Measurements from ENCODE around the gene RARRES1.

Gene RARRES1

DNA sequence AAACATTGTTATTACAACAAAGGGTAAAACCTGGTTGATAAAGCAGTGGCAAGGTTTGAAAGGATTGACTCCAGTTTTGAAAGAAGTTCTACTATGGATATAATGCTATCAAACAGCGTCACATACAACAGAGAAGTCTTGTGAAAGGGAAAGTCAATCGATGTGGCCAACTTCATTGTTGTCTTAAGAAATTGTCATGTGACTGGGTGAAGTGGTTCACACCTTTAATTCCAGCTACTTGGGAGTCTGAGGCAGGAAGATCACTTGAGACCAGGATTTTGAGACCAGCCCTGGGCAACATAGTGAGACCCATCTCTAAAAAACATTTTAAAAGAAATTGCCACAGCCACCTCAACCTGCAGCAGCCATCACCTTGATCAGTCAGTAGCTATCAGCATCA is 53.6 kb downstream of the RARRES1 start:
- TF ChIP-seq, protein P1, sequence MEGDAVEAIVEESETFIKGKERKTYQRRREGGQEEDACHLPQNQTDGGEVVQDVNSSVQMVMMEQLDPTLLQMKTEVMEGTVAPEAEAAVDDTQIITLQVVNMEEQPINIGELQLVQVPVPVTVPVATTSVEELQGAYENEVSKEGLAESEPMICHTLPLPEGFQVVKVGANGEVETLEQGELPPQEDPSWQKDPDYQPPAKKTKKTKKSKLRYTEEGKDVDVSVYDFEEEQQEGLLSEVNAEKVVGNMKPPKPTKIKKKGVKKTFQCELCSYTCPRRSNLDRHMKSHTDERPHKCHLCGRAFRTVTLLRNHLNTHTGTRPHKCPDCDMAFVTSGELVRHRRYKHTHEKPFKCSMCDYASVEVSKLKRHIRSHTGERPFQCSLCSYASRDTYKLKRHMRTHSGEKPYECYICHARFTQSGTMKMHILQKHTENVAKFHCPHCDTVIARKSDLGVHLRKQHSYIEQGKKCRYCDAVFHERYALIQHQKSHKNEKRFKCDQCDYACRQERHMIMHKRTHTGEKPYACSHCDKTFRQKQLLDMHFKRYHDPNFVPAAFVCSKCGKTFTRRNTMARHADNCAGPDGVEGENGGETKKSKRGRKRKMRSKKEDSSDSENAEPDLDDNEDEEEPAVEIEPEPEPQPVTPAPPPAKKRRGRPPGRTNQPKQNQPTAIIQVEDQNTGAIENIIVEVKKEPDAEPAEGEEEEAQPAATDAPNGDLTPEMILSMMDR (IDR thresholded peaks at IDR 0.05) = no peak

DNA sequence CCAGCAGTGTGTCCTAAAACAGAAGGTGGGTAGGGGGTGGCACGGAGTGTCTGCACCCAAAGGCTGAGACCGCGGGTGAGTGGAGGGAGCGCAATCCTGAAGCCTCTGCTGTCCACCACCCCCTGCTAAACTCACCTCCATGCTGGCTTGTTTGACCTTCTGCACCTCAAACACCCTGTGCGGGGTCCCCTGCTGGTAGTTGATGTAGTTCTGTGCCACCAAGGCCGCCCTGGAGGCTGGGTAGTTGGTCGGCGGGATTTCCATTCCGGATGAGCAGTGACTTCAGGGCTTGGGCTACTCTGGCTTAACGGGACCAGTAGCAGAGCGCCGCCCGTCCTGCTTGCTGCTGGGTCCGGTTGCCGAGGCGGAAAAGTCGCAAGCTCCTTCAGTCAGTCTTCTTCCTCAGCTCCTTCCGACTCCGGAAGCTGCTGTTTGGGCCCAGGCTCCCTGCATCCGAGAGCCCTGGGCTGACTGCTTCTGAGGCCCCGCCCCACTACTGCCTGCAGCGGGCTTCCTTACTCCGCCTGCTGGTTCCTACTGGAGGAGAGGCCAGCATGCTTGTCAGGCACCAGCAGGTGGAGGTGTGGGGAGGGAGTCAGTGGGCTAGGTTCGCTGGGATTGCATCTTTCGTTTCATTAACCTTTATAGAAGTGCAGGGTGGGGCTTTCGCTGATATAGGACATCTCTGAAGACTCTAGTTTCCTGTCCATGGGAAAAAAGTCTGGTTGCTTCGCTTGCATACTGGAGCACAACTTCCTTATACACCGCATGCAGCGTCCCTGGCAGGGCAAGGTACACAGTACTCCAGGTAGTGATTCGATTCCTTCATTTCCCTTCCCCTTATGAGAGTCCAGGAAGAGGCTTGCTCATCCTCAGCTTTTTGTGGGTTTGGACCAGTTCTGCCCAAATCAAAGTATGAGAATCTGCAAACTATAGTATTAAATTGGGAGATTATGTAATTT is 59.8 kb downstream of the RARRES1 start, which contains the start of gene LXN:
TSS of gene LXN (minus strand) at position 434 of the 962 bp plus-strand sequence. CDS start at position 264, 170 bp downstream.
- TF ChIP-seq, protein P1 (IDR thresholded peaks at IDR 0.05) = no peak

DNA sequence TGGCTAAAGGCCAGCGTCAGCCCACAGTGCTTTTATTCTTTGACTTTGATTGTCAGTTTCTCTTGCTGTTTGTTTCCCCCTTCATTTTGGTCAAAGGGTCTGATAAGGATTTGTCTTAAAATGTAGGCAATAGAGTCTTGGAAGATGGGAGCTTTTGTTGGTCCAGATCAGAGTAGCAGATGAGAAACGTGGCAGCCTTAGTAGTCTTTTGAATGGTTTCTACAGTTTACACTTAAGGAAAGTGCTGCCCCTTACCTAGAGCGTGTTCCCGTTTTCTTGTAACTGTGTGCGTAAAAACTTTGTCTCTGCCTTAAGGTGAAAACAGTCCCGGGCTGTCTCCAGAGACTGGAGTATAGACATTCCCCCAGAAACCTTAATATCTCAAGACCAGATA is 60.4 kb downstream of the RARRES1 start:
- TF ChIP-seq, protein P1 (IDR thresholded peaks at IDR 0.05) = no peak

DNA sequence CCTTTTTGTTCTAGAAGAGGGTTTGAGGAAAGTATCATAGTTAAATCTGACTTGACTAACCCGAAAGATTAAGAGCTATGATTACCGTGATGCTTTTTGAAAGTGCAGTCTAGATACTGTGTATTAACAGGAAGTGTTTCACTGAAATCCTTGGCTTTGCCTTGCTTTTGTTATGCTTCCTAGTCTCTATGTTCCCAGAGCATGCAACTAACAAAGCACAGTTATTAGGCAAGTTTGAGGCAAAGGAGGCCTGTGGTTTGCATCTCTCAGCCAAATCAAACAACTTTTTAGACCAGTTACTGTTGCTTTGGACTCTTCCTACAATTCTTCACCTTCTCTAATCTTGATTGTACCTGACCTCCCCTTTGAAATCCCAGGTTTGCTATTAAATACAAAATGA is 63.8 kb downstream of the RARRES1 start:
- TF ChIP-seq, protein P1 (IDR thresholded peaks at IDR 0.05) = no peak

DNA sequence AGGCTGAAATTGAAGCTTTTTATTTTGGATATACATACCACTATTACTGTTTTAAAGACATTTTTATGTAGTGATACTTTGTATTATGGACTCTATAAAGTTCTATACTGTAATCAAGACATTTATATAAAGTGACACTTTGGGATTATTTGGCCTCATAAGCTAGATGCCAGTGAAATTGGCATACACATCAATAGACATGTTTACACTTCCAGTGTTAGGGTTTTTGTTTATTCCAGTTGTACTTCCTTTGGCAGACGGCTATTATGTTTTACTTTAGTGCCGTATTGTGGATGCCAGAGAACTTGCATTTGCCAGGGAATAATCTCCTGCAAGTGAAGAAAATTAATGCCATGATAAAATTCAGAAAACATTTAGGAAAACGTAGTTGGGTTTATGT is 65.8 kb downstream of the RARRES1 start:
- TF ChIP-seq, protein P1 (IDR thresholded peaks at IDR 0.05) = no peak

DNA sequence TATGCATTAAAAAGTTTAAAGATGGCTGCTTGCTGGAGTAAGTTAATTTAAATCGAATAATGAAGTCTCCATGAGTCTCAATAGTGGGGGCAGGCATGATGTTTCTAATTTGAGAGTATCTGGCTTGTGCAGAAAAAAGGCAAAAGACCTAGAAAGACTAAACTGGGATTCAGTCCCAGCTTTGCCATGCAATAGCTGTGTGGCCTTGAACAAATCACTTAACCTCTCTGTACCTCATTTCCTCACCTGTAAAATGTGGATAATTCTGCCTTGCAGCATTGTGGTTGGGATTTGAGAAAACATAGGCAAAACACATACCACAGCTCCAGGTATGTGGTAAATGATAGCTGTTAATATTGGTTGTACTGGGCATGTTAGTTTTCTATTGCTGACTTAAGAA is 68.4 kb downstream of the RARRES1 start:
- TF ChIP-seq, protein P1 (IDR thresholded peaks at IDR 0.05) = no peak

DNA sequence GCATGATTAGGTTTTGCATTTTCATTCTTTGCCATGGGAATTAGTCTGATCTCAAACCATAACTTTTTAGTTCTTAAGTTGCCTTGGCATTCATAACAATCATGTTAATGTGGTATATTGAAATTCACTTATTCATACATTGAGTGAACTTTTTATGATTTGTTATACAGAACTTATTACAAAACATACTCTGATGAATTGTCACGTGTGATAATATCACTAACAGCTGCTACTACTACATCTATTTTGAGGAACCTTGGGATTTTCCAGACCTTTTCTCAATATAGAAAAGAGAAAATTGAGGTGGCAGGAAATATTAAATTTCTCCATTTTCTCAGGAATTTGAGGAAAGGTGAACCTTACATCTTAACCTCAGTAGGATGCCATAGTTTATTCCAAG is 69.0 kb downstream of the RARRES1 start:
- TF ChIP-seq, protein P1 (IDR thresholded peaks at IDR 0.05) = no peak

Measured in LNCAP (cell line).